Parathyroid adenoma (tissue), 2 donors: ENCODE data around the gene ZNF264.
A peak's percentile ranks its signal among the peaks of the same experiment; 100 is the strongest.

ENCODE experiments used
- H2AFZ ChIP-seq: fragments of 300-600 bp; sonication (generic); one replicate; pipeline ENCODE4 v1.7.0; 2017; ENCODE audit warnings: antibody characterized with exemption, mild to moderate bottlenecking
- H3K27ac ChIP-seq: fragments of 300-600 bp; sonication (generic); one replicate; pipeline ENCODE4 v1.7.0; 2017
- H3K27me3 ChIP-seq: fragments of 300-600 bp; sonication (generic); one replicate; pipeline ENCODE4 v1.7.0; 2017; ENCODE audit warnings: low read length; ENCODE audit not compliant: control insufficient read depth, insufficient read depth
- H3K36me3 ChIP-seq: fragments of 300-600 bp; sonication (generic); one replicate; pipeline ENCODE4 v1.7.0; 2017; ENCODE audit warnings: low read length; ENCODE audit not compliant: control insufficient read depth, insufficient read depth
- H3K4me1 ChIP-seq: fragments of 300-600 bp; sonication (generic); one replicate; pipeline ENCODE4 v1.7.0; 2017; ENCODE audit warnings: control low read depth
- H3K4me2 ChIP-seq: fragments of 300-600 bp; sonication (generic); one replicate; pipeline ENCODE4 v1.7.0; 2017; ENCODE audit warnings: low read length
- H3K4me3 ChIP-seq: fragments of 300-600 bp; sonication (generic); one replicate; pipeline ENCODE4 v1.7.0; 2017; ENCODE audit warnings: low read depth, low read length
- H3K79me2 ChIP-seq: fragments of 300-600 bp; sonication (generic); one replicate; pipeline ENCODE4 v1.7.0; 2017; ENCODE audit warnings: control low read depth
- H3K9ac ChIP-seq: fragments of 300-600 bp; sonication (generic); one replicate; pipeline ENCODE4 v1.7.0; 2017; ENCODE audit warnings: mild to moderate bottlenecking
- H3K9me3 ChIP-seq: fragments of 300-600 bp; sonication (generic); one replicate; pipeline ENCODE4 v1.7.0; 2017; ENCODE audit warnings: low read length; ENCODE audit not compliant: control insufficient read depth
- CTCF ChIP-seq: fragments of 300-600 bp; sonication (generic); IDR thresholded peaks from one replicate; pipeline ENCODE4 v1.7.0; 2017; ENCODE audit warnings: antibody characterized with exemption, mild to moderate bottlenecking
- donor health status: primary hyperparathyroidism.

The ZNF264 gene

DNA sequence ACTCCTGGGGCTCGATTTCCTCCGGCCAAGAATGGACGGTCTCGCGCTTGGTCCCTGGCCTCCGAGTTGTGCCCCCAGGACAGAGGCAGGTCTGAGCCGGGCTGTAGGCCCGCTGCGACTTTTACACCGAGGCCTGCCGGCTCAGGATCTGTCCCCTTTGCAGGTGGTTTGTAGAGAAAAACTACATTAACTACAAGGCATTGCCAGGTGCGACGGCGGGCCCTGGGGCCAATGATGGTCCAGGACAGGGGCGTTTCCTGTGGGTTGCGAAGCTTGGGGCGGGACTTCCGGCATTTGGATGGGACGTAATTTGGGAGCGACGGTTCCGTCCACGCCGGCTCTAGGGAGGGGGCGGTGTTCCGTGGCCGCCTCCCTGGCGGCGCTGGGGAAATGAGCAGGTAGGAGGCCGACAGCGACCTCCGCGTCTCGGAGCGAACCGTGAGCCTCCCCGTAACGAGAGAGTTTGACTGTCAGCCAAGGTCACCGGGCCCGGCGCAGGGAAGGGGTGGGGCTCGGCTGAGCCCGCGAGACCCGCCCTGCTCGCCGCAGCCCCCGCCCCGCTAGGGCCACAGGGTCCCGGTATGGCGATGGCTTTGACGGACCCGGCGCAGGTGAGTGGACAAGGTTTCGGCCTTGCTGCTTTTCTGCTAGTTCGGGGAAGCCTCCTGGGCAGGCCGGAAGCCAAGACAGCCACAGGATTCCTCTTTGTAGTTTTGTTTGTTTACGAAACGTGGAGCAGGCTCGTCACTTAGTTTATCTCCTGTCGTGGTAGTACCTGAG lies 49.2 kb downstream of the ZNF264 start, which contains the start of gene ZNF805:
TSS of gene ZNF805 (plus strand) at position 322 of the 780 bp plus-strand sequence. CDS start at position 582, 260 bp downstream.
- TF ChIP-seq CTCF, result no peak
- peak within 1 kb of the TSS; percentile 98 for H3K4me3 ChIP-seq
- peak within 1 kb of the TSS; percentile 100 for H2AFZ ChIP-seq

GRCh38 chr19:57241176-57241575 lies 49.9 kb downstream of the ZNF264 start:
- Histone ChIP-seq H3K36me3 (no peaks in the 10 kb centered on the region), H3K27me3 (no peaks in the 10 kb centered on the region), H3K4me2 (peak overlapping the region; percentile 73), H3K27ac (peak overlapping the region; percentile 86), H3K79me2 (peaks cover 46% of the 10 kb centered on the region), H3K9me3 (no peaks in the 10 kb centered on the region), H2AFZ (peak overlapping the region; percentile 100), H3K4me3 (peak overlapping the region; percentile 98), H3K9ac (peak overlapping the region; percentile 96), H3K4me1 (peaks cover 7% of the 10 kb centered on the region)
- TF ChIP-seq CTCF, result no peak

More for the DNA sequence above, 49.2 kb downstream of the ZNF264 start, which contains the start of gene ZNF805:
- Histone ChIP-seq H3K27me3 (no peaks in the 10 kb centered on the region), H3K9me3 (no peaks in the 10 kb centered on the region), H3K4me2 (peak within 1 kb of the TSS; percentile 73), H3K36me3 (no peaks in the 10 kb centered on the region), H3K27ac (peak within 1 kb of the TSS; percentile 86), H3K9ac (peak within 1 kb of the TSS; percentile 96), H3K4me1 (peaks cover 7% of the 10 kb centered on the region), H3K79me2 (peaks cover 41% of the 10 kb centered on the region)

GRCh38 chr19:57242821-57243220 lies 51.5 kb downstream of the ZNF264 start:
- Histone ChIP-seq H3K9me3 (no peaks in the 10 kb centered on the region), H3K4me1 (peaks cover 7% of the 10 kb centered on the region), H3K27me3 (no peaks in the 10 kb centered on the region), H3K9ac (no peak overlapping the region), H2AFZ (no peak overlapping the region), H3K4me2 (no peak overlapping the region), H3K27ac (no peak overlapping the region), H3K36me3 (no peaks in the 10 kb centered on the region), H3K79me2 (peaks cover 54% of the 10 kb centered on the region), H3K4me3 (no peak overlapping the region)
- TF ChIP-seq CTCF, result no peak

DNA sequence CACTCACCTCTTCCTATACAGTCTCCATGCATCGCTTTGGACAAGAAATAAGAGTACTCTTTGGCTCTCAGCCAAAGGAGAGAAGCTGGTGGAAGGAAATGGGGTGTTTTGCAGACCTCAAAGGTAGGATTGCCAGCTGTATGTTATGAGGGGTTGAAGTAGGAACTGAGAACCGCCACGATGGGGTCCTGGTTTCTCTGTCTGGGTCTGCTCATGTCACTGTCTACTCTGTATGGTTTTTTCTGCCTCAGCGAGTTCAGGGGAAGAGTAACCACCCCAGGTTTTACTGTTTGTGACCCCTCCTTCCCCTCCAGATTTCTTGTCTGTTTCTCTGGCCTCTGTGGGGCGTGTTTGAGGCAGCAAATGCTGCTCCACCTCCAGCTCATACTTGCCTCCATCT lies 53.2 kb downstream of the ZNF264 start:
- H3K4me3 ChIP-seq, result no peak overlapping the region
- H3K9ac ChIP-seq, result no peak overlapping the region
- H3K79me2 ChIP-seq, result peaks cover 60% of the 10 kb centered on the region
- no peak overlapping the region for H3K4me2 ChIP-seq
- no peak overlapping the region for H3K27ac ChIP-seq
- TF ChIP-seq CTCF, result no peak
- peaks cover 7% of the 10 kb centered on the region for H3K4me1 ChIP-seq
- H3K27me3 ChIP-seq, result no peaks in the 10 kb centered on the region
- H3K36me3 ChIP-seq, result no peaks in the 10 kb centered on the region
- H2AFZ ChIP-seq, result no peak overlapping the region
- H3K9me3 ChIP-seq, result no peaks in the 10 kb centered on the region
